GM21447 (cell line): ENCODE results near the gene KIR3DL3.
"Not testable (repeated sequence)": the region's sequence is repeated elsewhere in the genome, so short reads cannot be mapped to it uniquely, and the experiment has no call there.

Experiments used
- ATAC-seq: cut with Tn5 transposase; IDR thresholded peaks from one replicate; pipeline ENCODE4 v1.9.1; 2021; ENCODE audit not compliant: unreplicated experiment

KIR3DL3 gene

DNA sequence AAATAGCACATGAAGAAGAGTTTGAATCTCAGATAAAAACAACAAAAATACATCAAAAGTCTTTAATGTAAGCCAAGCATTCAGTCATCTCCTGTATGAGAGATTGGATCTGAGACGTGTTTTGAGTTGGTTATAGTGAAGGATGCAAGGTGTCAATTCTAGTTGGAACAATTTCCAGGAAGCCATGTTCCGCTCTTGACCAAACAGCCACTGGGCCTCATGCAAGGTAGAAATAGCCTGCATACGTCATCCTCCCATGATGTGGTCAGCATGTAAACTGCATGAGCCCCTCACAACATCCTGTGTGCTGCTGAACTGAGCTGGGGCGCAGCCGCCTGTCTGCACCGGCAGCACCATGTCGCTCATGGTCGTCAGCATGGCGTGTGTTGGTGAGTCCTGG lies at the start of gene KIR3DL3:
TSS of gene KIR3DL3 (plus strand) at position 301 of the 400 bp plus-strand sequence. CDS start at position 356, 55 bp downstream.
- ATAC-seq, result no peak

DNA sequence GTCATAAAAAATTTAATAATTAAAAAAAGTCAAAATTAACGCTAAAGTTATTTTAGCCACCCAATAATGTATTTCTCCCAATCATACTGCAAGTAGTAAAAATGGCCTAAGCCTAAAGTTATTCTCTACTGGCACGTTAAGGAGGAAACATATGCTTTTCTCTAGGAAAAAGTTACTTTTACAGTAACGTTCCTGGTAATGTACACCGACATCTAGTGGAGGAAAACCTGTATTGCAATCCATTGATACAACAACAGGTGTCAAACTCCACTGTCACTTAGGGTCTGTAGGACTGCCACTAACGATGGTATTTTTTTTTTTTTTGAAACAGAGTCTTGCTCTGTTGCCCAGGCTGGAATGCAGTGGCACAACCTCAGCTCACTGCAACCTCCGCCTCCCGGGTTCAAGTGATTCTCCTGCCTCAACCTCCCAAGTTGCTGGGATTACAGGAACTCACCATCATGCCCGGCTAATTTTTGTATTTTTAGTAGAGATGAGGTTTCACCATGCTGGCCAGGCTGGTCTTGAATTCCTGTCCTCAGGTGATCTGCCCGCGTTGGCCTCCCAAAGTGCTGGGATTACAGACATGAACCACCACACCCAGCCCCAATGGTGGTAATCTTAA lies 47.9 kb upstream of the KIR3DL3 start:
- not testable (repeated sequence) for ATAC-seq

DNA sequence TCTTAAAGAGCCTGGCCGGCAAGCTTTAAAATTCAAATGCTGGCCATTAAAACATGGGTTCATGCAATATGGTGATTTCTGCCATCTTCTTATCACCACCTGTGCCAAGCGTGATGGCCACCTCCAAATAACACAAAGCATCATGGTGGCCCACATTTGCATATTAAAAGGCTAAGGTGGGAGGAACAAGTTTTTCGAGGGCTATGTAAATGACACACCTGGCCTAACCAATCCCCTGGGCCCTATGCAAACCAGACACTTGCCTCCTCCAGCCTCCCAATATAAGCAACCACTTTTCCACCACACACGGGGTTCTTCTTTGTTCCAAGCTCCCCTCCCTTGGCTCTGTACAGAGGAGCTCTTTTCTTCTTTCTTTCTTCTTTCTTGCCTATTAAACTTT lies 47.0 kb upstream of the KIR3DL3 start:
- no peak for ATAC-seq

DNA sequence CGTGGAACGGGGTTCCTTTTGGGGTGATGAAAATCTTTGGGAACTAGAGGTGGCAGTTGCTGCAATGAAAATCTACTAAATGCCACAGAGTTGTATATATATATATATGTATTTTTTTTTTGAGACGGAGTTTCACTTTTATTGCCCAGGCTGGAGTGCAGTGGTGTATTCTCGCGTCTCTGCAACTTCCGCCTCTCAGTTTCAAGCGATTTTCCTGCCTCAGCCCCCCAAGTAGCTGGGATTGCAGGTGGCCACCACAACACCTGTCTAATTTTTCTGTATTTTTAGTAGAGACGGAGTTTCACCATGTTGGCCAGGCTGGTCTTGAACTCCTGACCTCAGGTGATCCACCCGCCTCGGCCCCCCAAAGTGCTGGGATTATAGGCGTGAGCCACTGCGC lies 42.6 kb upstream of the KIR3DL3 start:
- not testable (repeated sequence) for ATAC-seq

DNA sequence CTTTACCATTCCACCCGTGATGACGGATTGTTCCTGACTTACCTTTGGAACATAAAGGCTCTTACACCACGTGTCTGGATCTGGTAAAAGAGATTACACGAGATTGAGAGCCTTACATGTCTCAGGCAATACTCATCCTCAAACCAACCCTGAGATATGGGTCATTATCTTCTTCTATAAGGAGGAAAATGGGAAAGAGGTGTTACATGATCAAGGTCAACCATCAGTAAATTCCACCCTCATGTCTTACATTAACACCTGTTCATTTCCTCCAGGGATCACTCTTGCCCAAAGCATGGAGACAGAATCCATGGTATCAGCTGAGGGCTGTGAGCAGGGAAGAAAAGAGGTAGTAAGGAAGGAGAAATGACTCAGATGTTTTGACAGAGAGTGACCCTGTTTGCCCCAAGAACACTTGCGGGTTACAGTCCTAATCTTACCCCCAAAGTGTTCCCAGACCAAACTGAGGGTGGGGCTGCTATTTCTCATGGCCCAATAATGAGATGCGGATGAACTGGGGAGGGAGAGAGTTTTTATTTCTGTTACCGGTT lies 41.9 kb upstream of the KIR3DL3 start:
- no peak for ATAC-seq

DNA sequence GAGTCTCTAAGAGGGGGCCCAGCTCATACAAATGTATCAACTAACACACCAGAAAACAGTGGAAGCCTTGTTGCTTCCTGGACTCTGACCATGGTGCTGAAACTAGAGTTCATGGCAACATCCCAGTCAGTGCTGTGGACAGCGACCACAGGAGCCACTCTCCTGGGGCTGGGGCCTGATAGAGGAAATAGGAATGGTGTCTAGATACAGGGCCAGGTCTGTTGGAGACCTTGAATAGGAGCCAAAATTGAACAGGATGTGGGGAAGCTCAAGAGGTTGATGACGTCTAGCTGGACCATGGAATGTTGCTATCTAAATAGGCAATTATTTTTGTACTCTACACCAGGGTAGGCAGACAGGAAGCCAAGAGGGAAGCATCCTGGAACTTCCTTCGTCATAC lies 39.7 kb upstream of the KIR3DL3 start:
- ATAC-seq, result no peak

DNA sequence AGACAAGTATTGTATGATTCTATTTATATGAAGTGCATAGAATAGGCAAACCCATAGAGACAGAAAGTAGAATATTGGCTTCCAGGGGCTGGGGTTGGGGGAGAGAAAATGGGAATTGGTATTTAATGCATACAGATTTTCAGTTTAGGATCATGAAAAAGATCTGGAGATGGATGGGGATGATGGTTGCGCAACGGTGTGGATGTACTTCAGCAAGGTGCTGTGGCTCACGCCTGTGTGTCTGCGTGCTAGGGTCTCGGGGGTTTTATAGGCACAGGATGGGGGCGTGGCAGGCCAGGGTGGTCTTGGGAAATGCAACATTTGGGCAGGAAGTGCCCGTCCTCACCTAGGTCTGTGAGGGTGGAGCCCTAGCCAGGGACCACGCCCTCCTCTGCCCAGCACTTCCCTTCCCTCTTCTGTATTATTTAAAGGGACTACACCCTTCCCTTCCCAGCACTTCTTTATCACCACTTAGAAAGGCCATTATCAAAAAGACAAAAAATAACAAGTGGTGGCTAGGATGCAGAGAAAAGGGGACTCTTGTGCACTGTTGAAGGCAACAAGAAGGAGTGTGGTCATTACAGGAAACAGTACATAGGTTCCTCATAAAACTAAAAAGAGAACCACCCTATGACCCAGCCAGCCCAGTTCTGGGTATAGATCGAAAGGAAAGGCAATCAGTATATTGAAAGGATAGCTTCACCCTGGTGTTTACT lies 32.5 kb upstream of the KIR3DL3 start:
- no peak for ATAC-seq

DNA sequence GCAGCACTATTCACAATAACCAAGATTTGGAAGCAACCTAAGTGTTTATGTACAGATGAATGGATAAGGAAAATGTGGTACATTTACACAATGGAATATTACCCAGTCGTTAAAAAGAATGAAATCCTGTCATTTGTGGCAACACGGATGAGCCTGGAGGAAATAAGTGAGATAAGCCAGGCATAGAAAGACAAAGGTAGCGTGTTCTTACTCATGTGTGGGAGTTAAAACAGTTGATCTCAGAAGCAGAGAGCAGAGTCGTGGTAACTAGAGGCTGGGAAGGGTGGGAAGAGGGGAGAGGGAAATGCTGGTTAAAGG lies 32.0 kb upstream of the KIR3DL3 start:
- ATAC-seq, result no peak

DNA sequence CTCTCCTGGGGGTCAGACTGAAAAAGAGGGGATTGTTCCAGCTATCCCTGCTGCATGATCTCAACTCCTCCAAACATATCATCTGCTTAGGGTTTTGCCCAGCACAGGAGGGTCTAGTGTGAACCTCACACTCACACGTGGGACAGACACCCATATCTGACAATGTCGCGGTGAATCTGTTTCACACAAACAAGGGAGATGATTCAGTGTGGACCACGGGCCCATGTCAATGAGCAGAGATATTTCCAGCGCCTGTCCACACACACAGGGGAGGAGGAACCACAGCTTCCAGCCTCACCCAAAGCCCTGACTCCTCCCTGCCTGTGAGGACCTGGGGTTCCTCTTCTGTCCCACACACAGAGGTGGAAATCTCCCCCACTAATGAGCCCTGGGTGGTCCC lies 29.6 kb upstream of the KIR3DL3 start:
- ATAC-seq, result no peak

DNA sequence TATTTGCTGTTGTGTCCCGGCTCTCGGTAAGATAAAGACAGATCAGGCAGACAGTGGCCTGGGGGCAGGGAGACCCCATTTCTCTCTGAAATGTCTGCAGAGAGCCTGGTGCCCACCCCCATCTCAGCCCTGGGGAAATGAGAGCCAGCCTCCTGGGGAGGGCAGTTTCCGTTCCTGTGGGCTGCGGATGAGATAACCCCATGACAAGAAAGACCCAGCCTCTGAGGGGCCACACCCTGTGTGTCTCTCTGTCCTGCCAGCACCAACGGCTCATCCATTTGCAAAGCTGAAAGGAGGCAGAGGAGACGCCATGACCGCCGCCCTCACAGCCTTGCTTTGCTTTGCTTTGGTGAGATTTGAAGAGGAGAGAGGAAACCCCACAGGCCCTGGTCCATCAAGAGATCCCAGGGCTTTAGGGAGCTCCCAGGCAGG lies 28.1 kb upstream of the KIR3DL3 start:
- no peak for ATAC-seq

DNA sequence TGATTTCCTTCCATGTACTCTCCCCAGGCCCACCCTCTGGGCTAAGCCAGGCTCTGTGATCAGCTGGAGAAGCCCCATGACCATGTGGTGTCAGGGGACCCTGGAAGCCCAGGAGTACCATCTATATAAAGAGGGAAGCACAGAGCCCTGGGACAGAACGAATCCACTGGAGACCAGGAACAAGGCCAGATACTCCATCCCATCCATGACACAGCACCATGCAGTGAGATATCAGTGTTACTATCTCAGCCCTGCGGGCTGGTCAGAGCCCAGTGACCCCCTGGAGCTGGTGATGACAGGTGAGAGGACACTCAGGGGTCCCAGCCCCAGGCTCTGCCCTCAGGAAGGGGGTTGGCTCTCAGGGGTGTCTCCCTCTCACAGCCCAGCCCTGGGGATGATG lies 27.5 kb upstream of the KIR3DL3 start:
- ATAC-seq, result no peak

DNA sequence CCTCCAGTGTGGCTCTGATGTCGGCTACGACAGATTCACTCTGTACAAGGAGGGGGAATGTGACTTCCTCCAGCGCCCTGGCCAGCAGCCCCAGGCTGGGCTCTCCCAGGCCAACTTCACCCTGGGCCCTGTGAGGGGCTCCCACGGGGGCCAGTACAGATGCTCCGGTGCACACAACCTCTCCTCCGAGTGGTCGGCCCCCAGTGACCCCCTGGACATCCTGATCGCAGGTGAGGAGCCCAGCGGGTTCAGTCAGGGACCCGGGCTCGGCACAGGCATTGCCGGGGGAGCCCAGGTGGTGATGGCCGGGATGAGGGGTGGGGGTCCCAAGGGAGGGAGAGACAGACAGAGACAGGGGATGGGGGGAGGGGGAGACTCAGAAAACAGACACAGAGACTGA lies 26.5 kb upstream of the KIR3DL3 start:
- not testable (repeated sequence) for ATAC-seq

DNA sequence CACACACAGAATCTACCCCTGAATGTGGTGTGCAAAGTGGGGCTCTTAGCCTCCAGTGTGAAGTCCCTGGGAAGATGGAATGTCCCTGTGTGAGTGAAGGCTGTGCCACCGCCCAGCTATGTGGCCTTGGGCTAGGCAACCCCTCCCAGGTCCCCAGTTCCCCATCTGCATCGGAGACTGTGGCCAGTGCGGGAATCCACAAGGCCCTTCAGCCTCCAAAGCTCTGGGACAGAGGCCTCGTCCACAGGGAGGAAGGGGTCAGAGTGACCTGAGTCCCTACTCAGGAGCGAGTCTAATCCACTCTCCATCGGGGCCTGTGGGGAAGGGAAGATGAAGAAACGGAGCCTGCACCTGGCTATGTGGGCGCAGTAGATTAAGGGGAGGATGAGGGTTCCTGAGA lies 19.3 kb upstream of the KIR3DL3 start:
- no peak for ATAC-seq

DNA sequence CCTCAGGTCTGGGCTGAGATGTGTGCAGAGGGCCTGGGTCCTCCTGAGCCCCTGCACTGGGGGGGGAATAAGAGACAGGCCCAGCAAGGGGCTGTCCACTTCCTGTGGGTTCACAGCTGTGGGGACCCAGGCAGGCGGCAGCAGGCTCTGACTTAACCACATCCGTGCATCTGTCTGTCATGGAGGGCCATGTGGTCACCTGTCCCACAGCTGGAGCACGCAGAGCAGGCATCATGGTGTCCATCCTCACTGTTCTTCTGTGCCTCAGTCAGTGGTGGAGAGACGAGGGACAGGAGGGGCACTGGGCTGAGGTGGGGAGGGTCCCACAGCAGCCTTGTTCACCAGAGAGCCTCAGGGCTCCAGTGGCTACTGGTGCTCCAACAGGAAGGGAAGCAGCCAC lies 16.3 kb upstream of the KIR3DL3 start:
- ATAC-seq, result no peak

DNA sequence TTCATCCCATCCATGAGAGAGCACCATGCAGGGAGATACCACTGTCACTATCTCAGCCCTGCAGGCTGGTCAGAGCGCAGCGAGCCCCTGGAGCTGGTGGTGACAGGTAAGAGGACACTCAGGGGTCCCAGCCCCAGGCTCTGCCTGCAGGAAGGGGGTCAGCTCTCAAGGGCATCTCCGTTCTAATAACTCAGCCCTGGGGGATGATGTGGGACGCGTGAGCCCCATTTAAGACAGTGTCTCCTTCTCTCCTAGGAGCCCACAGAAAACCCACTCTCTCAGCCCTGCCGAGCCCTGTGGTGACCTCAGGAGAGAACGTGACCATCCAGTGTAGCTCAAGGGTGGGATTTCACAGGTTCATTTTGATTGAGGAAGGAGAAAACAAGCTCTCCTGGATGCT lies 15.5 kb upstream of the KIR3DL3 start:
- ATAC-seq, result no peak

DNA sequence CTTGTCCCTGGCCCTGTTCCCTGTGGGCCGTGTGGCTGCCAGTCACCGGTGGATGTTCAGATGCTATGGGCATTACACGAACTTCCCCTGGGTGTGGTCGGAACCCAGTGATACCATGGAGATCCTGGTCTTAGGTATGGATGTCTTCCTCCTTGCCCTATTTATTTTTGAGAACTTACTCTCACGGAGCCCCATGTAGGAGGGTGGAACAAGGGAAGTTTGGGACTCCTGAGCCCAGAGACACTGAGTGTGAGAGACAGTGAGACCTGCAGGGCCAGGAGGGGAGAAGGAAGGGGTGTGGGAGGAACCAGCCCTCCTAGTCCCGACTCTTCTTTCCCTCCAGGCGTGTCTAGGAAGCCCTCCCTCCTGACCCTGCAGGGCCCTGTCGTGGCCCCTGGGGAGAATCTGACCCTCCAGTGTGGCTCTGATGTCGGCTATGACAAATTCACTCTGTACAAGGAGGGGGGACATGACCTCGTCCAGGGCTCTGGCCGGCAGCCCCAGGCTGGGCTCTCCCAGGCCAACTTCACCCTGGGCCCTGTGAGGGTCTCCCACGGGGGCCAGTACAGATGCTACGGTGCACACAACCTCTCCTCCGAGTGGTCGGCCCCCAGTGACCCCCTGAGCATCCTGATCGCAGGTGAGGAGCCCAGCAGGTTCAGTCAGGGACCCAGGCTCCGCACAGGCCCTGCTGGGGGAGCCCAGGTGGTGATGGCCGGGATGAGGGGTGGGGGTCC lies 14.9 kb upstream of the KIR3DL3 start:
- ATAC-seq, result no peak

DNA sequence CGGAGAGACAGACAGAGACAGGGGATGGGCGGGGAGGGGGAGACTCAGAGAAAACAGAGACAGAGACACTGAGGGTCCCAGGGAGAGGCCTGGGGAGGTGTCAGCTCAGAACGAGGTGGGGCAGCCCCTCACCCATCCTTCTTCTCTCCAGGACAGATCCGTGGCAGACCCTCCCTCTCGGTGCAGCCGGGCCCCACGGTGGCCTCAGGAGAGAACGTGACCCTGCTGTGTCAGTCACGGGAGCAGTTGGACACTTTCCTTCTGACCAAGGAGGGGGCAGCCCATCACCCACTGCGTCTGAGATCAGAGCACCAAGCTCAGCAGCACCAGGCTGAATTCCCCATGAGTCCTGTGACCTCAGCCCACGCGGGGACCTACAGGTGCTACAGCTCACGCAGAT lies 14.3 kb upstream of the KIR3DL3 start:
- ATAC-seq, result not testable (repeated sequence)

DNA sequence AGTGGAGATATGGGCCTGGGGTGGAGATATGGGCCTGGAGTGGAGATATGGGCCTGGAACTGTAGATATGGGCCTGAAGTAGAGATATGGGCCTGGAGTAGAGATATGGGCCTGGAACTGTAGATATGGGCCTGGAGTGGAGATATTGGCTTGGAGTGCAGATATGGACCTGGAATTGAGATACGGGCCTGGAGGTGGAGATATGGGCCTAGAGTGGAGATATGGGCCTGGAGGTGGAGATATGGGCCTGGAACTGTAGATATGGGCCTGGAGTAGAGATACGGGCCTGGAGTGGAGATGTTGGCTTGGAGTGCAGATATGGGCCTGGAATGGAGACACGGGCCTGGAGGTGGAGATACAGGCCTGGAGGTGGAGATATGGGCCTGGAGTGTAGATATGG lies 402 bp downstream of the KIR3DL3 start:
- no peak for ATAC-seq

DNA sequence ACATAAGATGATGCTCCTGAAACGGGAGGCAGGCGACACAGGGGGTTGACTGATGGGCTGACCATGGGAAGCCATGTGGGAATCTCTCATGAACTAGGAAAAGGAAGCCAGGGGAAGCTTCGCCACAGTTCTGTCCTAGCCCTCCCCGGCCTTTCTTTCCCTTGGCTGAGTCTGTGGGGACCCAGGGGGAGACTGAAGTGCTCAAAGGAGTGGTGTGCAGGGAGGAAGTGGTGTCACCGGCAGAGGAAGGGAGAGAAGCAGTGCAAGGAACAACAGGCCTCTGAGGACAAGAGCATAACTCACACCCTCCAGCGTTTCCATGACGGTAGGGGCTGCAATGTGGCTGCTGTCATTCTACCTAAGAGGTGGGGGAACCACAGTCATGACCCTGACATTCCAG lies 1.1 kb downstream of the KIR3DL3 start:
- ATAC-seq, result no peak

DNA sequence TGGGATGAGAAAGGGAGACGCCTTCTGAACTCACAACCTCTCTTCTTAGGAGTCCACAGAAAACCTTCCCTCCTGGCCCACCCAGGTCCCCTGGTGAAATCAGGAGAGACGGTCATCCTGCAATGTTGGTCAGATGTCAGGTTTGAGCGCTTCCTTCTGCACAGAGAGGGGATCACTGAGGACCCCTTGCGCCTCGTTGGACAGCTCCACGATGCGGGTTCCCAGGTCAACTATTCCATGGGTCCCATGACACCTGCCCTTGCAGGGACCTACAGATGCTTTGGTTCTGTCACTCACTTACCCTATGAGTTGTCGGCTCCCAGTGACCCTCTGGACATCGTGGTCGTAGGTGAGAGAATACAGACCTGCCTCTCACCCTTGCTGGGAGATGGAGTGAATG lies 3.3 kb downstream of the KIR3DL3 start:
- no peak for ATAC-seq

DNA sequence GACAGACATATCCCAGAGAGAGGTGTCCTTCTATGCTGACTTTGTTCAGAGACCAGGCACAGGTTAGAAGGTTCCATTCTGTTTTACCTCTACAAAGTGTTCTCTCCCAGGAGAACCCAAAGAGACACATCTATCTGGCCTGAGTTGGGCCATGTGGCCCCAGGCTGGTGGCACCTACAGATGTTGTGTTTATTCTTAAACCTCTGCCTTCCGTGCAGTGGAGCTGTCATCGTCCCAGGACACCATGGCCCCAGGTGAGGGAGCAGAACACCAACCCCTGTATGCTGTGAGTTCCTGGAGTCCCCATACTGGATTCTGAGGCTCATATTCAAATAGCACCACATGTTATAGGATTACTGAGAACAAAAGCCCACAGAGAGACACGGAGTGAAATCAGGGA lies 3.9 kb downstream of the KIR3DL3 start:
- no peak for ATAC-seq
